ENCODE measurements around the gene RXRA. TPM values are rescaled to one million over a fixed set of nuclear protein-coding genes. Genes with fewer than 3 reads are reported as not detected.
"Not testable (repeated sequence)": the region's sequence is repeated elsewhere in the genome, so short reads cannot be mapped to it uniquely, and the experiment has no call there.

RXRA gene
- total RNA-seq, 1 donor from 2014 or later, result 6.6 TPM

DNA sequence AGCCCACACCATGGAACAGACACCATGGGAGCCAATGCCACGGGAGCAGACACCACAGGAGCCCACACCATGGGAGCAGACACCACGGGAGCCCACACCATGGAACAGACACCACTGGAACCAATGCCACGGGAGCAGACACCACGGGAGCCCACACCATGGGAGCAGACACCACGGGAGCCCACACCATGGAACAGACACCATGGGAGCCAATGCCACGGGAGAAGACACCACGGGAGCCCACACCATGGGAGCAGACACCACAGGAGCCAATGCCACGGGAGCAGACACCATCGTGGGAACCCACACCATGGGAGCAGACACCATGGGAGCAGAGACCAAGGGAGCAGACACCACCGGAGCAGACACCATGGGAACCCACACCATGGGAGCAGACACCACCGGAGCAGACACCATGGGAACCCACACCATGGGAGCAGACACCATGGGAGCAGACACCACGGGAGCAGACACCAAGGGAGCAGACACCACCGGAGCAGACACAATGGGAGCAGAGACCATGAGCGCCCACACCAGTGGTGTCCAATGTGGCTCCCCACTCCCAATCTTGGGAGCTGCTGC, 17.5 kb upstream of the RXRA start:
- DNase-seq, result not testable (repeated sequence)

DNA sequence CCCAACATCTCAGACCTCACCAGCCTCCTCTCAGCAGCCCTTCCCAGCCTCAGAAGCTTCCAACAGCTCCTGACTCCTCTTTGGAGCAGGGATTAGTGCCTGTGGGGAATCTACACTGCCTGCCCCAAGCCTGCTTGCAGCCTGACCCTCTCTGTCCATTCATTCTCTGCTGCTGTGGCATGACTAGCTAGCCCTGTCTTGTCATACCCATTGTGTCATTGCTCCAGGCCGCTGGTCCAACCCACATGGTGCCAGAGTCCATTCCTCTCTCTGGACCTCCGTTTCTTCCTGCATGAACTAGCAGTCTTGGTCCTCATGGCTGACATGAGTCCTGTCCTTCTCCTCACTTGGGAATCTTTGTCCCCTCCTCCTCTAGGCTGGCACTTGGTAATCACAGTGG, 12.8 kb upstream of the RXRA start:
- DNase-seq, result no peak

DNA sequence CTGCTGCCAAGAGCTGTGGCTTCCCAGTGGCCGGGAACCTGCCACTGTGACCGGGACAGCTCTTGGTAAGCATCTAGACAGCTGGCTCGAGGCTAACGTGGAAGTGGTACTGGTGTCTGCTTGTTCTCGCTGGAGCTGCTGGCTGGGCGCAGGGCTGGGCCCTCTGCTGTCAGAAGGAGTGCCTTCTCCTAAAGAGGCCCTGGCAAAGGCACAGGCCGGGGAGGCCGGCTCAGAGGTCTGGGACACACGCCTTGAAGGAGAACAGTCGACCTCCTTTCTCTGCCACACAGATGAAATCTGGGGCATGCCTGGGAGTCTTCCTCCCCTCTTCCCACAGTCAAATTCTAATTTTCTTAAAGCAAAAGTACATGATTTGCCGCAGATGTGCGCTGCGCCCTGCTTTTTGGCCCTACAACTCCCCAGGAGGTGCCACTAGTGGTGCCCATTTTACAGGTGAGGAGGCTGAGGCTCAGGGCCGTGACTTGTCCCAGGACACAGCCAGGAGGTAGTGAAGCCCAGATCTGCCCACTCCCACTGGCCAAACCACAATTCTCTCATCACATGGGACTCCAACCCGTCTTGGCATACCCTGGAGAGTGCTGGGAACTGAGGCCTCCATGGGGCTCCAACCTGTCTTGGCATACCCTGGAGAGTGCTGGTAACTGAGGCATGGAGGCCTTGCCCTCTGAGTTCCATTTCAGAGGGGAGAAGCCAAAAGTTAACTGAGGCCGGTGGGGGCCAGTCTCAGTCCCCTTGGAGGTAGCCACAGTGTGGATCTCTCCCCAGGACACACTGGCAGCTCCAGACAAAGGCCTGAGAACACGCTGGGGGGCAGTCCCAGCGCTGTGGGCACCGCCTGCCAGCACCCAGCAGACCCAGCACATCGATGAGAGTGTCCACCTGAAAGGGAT, 12.0 kb upstream of the RXRA start:
- no peak for DNase-seq

DNA sequence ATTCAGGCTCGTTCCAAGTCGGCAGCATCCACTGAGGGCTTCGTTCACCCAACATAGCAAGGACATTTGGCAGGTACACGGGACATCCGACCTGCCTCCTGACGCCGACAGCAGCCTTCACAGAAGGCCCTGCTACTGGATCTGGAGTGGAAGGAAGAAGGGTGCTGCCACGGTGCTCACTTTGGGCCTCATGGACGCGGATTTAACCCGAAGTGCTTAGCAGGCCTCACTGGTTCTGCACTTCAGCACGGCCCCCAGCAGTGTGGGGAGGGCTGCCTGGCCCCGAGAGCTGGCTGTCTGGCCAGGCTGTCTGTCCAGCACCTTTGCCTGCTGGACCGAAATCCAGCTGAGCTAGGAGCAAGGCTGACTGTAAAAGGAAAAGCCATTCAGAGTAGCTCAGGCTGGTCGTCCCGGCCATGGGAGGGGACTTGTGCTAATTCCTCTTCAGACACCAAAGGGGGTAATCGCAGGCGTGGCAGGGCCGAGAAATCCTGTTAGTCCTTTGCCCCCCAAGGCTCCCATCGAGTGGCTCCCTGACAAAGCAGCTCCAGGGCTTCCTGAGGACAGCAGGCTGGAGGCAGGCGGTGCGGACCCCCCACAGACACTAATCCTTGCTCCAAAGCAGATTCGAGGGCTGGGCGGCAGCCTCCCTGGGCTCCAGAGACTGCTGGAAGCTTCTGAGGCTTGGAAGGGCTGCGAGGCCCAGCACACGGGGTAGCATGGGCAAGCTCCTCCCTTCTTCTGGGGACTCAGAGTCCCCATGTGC, 11.1 kb upstream of the RXRA start:
- no peak for DNase-seq

DNA sequence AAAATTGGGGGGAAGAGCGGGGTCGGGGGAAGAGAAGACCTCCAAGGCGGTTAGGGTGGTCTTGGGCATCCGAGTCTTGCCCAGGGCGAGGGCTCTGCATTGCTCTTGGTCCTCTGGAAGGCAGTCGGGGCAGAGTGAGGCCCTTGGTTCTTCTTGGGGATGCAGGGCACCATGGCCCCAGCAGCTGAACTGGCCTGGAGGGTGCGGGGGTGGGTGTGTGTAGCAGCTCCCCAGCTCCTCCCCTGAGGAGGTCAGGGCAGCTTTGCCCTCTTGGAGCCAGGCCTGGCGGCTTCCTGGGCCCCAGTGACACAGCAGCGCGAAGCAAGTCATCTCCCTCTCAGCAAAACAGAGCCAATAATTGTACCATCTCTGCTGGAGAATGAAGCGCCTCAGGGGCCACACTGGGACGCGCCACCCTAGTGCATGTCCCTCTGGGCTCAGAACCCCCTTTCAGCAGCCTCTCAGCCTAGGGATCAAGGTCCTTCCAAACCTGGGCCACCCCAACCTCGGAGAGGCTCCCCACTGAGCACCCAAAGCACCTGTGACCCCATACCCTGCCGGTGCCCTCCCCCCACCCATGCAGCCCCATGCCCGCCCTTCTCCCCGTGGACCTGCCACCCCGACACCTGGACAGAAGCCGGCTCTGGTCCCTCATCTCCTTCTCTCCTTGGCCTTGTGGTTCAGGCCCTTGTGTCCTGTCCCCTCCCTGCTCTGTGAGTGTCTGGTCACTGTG, 10.4 kb upstream of the RXRA start:
- no peak for DNase-seq

DNA sequence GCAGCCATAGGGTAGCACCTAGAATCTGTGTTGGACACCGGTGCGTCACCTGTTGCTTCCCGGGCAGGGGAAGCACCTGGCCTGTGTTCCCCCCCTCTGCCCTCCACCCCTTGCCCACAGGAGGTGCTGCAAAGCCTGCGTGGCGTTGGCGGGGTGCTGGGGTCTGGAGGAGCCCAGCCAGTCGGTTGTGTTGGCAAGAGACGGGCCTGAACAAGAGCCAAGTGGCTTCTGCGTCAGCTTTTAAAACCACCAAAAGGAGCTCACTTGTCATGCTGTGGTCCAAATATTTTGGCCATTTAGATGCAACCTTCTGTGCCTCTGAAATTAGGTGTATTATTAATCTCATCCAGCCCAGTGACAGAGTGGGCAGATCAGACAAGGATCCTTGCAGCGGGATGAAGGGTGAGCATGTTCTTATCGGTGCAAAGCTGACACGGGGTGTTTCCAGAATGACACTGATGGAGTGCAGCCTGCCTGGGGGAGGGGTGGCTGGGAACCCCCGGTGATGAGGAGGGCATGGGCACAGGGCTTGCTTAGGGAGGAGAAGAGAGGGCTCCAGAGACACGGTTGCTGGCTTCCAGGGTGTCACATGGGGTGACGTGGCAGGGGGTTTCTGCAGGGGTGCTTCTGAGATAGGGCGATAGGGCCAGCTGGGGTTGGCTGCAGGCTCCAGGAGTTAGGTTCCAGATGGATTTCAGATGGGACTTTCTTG, 9.7 kb upstream of the RXRA start:
- no peak for DNase-seq

DNA sequence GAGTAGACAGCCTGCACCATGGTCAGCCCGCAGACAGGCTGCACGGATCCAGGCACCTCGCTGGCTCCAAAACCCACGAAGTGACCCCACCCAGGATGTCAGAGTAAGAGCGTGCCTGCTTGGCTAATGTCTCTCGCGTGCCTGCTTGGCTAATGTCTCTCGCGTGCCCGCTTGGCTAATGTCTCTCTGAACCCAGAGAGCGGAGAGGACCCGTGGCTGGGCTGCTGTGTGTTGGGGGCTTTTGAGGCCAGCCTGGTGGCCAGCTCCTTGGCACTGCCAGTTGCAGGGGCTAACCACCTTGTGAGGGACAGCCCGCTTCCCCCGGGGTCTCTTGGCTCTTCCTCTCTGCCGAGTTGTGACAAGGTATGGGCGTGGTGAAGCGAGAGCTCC, 8.9 kb upstream of the RXRA start:
- DNase-seq, result no peak

DNA sequence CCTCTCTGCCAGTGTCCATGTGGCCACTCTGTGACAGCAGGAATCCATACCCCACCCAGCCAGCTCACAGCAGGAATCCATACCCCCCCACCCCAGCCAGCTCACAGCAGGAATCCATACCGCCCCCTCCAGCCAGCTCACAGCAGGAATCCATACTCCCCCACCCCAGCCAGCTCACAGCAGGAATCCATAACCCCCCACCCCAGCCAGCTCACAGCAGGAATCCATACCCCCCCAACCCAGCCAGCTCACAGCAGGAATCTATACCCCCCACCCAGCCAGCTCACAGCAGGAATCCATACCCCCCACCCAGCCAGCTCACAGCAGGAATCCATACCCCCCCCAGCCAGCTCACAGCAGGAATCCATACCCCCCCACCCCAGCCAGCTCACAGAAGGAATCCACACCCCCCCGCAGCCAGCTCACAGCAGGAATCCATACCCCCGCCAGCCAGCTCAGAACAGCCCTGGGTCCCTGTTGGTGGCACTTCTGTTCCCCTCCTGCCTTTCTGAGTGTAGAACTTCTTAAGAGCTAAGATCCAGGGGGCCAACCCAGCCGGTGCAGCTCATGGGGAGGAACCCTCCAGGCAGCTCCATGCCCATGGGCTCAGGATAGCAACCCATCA, 8.4 kb upstream of the RXRA start:
- DNase-seq, result no peak

DNA sequence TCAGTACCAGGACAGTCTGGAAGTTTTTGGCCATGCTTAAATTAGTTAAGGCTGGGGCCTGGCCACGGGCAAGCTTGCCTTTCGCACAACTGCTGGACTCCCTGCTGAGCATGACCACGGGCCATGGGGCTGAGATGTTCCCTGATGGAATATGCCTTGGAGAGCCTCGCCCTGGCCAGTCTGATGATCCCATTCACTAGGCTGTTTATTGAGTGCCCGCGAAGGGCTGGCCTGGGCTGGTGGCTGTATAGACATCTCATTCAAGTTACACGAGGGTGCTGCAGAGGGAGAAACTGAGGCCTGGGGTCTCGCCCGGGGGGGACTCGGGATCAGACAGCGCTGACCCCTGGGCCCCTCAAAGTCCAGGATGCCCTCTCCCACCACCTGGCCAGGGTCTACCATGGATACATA, 7.8 kb upstream of the RXRA start:
- DNase-seq, result no peak

DNA sequence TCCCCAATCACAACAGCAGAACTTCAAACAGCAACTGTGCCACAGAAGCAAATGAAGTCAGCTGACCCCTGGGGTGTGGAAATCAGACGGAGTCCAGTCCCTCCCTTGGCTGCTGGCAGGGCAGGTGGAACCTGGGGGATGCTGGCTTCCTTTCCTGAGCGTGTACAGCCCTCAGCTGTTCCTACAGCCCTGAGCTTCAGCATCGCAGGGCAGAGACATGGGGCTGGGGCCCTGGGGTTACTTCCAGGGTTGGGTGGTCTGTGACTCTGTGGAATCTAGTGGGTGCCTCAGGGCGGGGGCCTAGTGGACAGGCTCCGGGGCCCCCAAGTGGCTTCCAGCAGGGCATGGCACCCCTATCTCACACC, 7.3 kb upstream of the RXRA start:
- no peak for DNase-seq

DNA sequence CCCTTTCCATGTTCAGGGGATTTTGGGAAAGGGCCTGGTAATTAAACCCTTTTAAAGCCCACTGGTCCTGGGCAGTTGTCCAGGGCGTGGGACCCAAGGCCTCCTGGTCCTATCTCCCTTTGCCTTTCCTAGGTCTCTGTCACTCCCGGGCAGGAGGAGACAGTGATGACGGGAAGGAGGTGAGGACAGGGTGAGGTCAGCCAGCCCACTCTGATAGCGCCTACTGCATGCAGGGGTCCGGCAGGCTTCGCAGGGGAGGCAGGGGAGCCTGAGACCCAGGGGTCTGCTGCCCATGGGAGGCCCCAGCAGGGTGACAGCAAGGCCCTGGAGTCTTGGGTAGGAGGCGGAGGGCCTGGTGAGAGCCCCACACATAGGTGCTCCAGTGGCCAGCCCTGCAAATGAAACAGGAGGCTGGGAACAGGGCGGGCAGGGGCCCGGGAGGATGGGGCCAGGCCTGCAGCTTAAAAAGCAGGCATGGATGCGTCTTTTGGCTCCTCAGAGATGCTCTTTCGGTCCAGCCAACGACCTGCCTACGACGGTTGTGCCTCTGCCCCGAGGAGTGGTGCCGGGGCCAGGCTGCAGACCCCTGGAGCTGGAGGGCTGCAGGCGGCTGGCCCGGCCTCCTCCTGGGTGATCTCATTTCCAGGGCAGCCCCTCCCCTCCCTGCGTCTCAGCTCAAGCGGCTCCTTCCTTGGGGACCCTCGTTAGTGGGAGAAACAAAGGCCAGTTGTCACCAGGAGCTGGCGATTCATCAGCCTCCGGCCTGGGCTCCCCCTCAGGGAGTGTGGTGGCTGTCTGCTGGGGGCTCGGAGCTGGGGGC, 6.7 kb upstream of the RXRA start:
- no peak for DNase-seq

DNA sequence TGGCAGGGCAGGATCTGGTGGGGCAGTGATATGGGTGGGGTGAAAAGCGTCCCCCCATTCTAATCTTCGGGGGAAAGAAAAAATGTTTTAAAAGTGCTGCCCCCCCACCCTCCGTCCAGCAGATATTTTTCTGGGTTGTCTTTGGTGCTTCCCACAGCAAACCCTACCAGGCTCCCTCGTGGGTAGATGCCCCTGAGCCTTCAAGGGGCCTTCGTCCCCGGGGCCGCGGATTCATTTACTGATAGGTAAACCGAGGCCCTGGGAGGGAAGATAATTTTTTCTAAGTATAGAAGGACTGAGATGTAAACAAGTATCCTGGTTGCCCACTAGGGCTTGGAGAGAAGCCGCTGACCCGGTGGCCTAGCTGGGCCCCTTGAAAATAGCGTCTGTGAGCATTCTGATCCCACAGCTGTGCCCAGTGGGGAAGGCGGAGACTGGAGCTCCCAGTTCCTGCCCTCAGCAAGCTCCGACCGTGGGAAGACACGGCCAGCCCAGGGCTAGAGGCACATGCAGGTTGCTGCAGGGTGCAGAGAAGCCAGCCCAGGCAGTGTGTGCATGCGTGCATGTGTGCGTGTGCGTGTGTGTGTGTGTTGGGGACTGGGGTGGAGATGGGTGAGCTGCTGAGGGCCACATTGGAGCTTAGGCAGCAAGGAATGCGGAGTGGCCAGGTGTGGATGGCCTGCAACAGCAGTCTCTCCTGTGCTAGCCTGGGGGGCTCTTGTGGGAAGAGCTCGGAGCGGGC, 6.0 kb upstream of the RXRA start:
- no peak for DNase-seq

DNA sequence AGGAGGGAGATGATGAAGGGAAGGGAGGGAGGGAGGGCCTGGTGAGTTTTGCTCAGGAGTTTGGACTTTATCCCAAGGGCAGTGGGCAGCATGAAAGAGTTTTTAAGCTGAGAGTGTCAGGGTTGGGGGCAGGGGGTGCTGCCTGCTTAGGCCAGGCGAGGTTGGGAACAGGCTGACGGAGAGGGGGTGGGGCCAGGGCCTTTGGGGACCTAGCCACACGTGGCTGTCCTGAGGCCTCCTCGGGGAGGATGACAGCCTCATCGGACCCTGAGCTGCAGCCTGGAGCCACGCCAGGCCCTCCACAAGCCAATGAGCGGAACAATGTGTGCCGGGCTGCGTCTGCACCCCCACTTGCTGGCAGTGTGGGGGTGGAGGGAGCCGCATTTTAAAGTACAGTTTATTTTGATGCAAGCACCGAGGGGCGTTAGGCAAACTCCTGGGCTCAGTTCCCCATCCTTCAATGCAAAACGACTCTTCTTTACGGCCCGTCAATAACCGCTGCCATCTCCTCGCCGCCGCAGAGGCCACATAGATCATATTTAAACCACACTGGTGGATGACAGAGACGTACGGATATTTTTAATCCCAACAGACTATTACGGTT, 5.3 kb upstream of the RXRA start:
- no peak for DNase-seq

DNA sequence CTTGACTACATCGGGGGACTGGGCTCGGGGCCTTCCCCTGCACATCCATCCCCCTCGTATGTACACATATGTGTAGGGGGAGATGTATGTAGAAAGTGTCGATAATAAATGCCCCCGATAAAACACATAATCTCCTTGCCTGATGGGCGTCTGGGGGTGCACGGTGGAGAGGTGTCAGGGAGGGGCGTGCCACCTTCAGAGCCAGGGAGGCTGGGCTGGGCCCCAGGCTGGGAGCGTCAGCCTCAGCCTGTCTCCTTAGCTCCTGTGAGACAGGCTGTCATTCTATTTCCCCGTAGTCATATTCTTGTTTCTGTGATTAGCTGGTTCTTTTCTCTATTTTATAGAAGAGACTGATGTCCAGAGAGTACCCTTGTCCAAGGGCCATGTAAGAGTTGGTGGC, 4.7 kb upstream of the RXRA start:
- DNase-seq, result no peak

DNA sequence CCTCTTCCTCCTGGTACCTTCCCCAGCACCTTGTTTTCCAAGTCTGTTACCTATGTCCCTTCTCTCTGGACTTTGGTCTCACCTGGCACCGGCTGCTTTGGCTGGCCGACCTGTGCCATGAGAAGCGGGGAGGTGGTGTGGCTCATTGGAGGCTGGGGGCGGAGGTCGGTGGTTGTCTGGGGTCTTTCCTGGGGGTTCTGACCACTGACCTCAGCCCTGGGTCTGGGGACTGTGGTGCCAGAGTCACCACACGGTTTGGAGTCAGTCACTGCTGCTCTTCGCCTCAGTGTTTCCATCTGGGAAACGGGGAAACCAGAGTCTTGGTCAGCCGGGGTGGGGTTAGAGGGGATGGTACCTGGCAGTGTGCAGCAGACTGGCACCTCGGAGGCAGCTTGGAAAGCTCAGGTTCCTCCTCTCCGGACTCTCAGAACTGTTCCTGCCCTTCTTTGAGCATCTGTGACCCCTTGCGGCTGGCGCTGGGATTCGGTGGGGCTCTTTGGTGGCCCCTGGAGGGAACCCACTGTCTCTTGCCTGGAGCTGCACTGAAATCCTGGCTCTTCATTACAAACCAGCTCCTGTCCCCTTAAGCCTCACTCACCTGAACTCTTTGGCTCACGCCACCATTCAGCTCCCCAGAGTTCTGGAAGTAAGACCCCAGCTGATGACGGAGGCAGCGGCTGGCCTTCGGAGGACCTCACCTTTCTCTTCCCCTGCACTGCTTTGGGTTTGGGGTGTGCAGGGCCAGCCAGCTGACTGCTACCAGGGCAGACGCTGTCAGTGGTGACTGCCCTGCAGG, 4.1 kb upstream of the RXRA start:
- no peak for DNase-seq

DNA sequence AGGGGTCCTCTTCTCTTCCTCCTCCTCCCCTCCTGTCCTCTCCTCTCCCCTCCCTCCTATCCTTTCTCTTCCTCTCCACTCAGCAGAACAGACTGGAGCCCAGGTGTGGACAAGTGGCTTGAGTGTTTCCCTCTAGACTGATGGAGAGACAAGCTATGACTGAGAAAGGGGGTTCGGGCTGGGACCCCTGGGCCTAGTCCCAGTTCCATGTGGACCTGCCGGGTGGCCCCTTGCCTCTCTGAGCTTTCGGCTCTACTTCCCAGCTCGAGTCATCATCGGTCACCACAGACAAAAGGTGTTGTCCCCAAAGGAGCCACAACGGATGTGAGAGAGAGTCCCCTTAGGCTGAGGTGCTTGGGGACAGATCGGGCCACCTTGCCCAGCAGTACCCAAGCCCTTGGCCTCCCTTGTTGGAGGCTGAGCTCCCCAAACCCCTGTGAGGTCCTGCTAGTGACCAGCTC, 3.4 kb upstream of the RXRA start:
- no peak for DNase-seq

DNA sequence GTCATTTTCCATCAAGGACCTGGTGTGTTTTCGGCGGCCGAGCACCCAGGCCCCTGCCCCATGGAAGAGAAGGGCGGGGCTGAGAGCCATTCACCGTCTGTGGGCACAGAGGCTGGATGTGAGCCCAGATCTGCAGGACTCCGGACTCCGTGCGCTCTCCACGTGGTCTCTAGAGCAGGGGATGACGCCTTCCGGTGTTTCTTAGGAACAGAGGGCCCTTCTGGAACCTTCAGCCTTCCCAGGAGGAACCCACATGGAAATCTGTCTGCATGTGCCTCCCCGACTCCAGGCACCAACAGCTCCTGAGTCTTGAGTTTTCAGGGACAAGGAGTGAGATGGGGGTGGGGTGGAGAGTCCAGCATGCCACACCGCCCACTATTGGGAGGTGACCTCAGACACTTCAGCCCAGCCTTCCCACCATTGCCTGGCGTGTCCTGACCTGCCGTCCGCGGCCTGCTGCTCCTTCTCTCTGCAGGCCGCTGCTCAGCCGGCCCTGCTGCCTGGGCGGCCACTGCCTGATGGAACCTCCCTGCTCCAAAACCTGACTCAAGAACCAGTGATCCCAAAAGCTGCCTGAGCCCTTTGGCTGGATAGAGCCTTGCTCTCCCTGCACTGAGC, 2.4 kb upstream of the RXRA start:
- no peak for DNase-seq
